Parathyroid adenoma (tissue), 2 donors: ENCODE measurements around the gene SF3B5.

Experiments used
- H2AFZ ChIP-seq: fragments of 300-600 bp; sonication (generic); one replicate; pipeline ENCODE4 v1.7.0; 2017; ENCODE audit warnings: antibody characterized with exemption, mild to moderate bottlenecking
- H3K27ac ChIP-seq: fragments of 300-600 bp; sonication (generic); one replicate; pipeline ENCODE4 v1.7.0; 2017
- H3K27me3 ChIP-seq: fragments of 300-600 bp; sonication (generic); one replicate; pipeline ENCODE4 v1.7.0; 2017; ENCODE audit warnings: low read length; ENCODE audit not compliant: control insufficient read depth, insufficient read depth
- H3K36me3 ChIP-seq: fragments of 300-600 bp; sonication (generic); one replicate; pipeline ENCODE4 v1.7.0; 2017; ENCODE audit warnings: low read length; ENCODE audit not compliant: control insufficient read depth, insufficient read depth
- H3K4me1 ChIP-seq: fragments of 300-600 bp; sonication (generic); one replicate; pipeline ENCODE4 v1.7.0; 2017; ENCODE audit warnings: control low read depth
- H3K4me2 ChIP-seq: fragments of 300-600 bp; sonication (generic); one replicate; pipeline ENCODE4 v1.7.0; 2017; ENCODE audit warnings: low read length
- H3K4me3 ChIP-seq: fragments of 300-600 bp; sonication (generic); one replicate; pipeline ENCODE4 v1.7.0; 2017; ENCODE audit warnings: low read depth, low read length
- H3K79me2 ChIP-seq: fragments of 300-600 bp; sonication (generic); one replicate; pipeline ENCODE4 v1.7.0; 2017; ENCODE audit warnings: control low read depth
- H3K9ac ChIP-seq: fragments of 300-600 bp; sonication (generic); one replicate; pipeline ENCODE4 v1.7.0; 2017; ENCODE audit warnings: mild to moderate bottlenecking
- H3K9me3 ChIP-seq: fragments of 300-600 bp; sonication (generic); one replicate; pipeline ENCODE4 v1.7.0; 2017; ENCODE audit warnings: low read length; ENCODE audit not compliant: control insufficient read depth
- CTCF ChIP-seq: fragments of 300-600 bp; sonication (generic); IDR thresholded peaks from one replicate; pipeline ENCODE4 v1.7.0; 2017; ENCODE audit warnings: antibody characterized with exemption, mild to moderate bottlenecking
- donor health status: primary hyperparathyroidism.

SF3B5 gene

GRCh38 chr6:144140867-144141266, 45.5 kb upstream of the SF3B5 start:
- no peak overlapping the region for H3K9ac ChIP-seq
- H2AFZ ChIP-seq, result no peak overlapping the region

GRCh38 chr6:144139817-144140216, 44.4 kb upstream of the SF3B5 start:
- H3K79me2 ChIP-seq, result no peaks in the 10 kb centered on the region
- H3K9ac ChIP-seq, result no peak overlapping the region
- no peak overlapping the region for H2AFZ ChIP-seq
- H3K27me3 ChIP-seq, result no peaks in the 10 kb centered on the region
- H3K4me1 ChIP-seq, result no peaks in the 10 kb centered on the region
- H3K36me3 ChIP-seq, result no peaks in the 10 kb centered on the region
- no peak overlapping the region for H3K4me2 ChIP-seq
- H3K9me3 ChIP-seq, result no peaks in the 10 kb centered on the region
- H3K27ac ChIP-seq, result no peak overlapping the region
- no peak overlapping the region for H3K4me3 ChIP-seq
- TF ChIP-seq CTCF, result no peak

More at GRCh38 chr6:144140867-144141266, 45.5 kb upstream of the SF3B5 start:
- H3K36me3 ChIP-seq, result no peaks in the 10 kb centered on the region
- no peaks in the 10 kb centered on the region for H3K79me2 ChIP-seq
- H3K27me3 ChIP-seq, result no peaks in the 10 kb centered on the region
- no peak overlapping the region for H3K27ac ChIP-seq
- no peak overlapping the region for H3K4me2 ChIP-seq
- no peak overlapping the region for H3K4me3 ChIP-seq
- H3K4me1 ChIP-seq, result no peaks in the 10 kb centered on the region
- no peaks in the 10 kb centered on the region for H3K9me3 ChIP-seq
- no peak for TF ChIP-seq CTCF

- no peak overlapping the region for H3K4me3 ChIP-seq
- H3K4me2 ChIP-seq, result no peak overlapping the region
- no peak overlapping the region for H2AFZ ChIP-seq
- no peaks in the 10 kb centered on the region for H3K79me2 ChIP-seq
- no peaks in the 10 kb centered on the region for H3K4me1 ChIP-seq
- H3K27ac ChIP-seq, result no peak overlapping the region
- no peaks in the 10 kb centered on the region for H3K36me3 ChIP-seq
- H3K9ac ChIP-seq, result no peak overlapping the region
- no peak for TF ChIP-seq CTCF
- H3K9me3 ChIP-seq, result no peaks in the 10 kb centered on the region
- H3K27me3 ChIP-seq, result no peaks in the 10 kb centered on the region
Measured at GRCh38 chr6:144138542-144138941, 43.2 kb upstream of the SF3B5 start.

GRCh38 chr6:144134737-144135136, 39.4 kb upstream of the SF3B5 start:
- Histone ChIP-seq H3K27me3 (no peaks in the 10 kb centered on the region), H3K4me1 (no peaks in the 10 kb centered on the region), H3K36me3 (no peaks in the 10 kb centered on the region), H3K79me2 (no peaks in the 10 kb centered on the region), H3K9ac (no peak overlapping the region), H3K27ac (no peak overlapping the region), H3K9me3 (no peaks in the 10 kb centered on the region), H3K4me2 (no peak overlapping the region), H3K4me3 (no peak overlapping the region), H2AFZ (no peak overlapping the region)
- no peak for TF ChIP-seq CTCF

- no peaks in the 10 kb centered on the region for H3K79me2 ChIP-seq
- no peak overlapping the region for H3K9ac ChIP-seq
- H3K9me3 ChIP-seq, result no peaks in the 10 kb centered on the region
- no peak overlapping the region for H3K4me3 ChIP-seq
- no peak overlapping the region for H2AFZ ChIP-seq
- no peak for TF ChIP-seq CTCF
- no peak overlapping the region for H3K27ac ChIP-seq
- H3K4me1 ChIP-seq, result no peaks in the 10 kb centered on the region
- H3K36me3 ChIP-seq, result no peaks in the 10 kb centered on the region
- H3K27me3 ChIP-seq, result no peaks in the 10 kb centered on the region
- H3K4me2 ChIP-seq, result no peak overlapping the region
Measured at GRCh38 chr6:144134176-144134575, 38.8 kb upstream of the SF3B5 start.
